HEK293T (cell line): Measurements from ENCODE around the gene RABGAP1L.

Source experiments
- CTCF ChIA-PET: fragments of 350-600 bp; formaldehyde crosslinking; extraction: SDS; loops from one replicate; lab custom pipeline; 2021; ENCODE audit warnings: antibody characterized with exemption, inconsistent platforms; lab: Yijun Ruan, JAX
- POLR2A ChIA-PET: fragments of 350-600 bp; formaldehyde crosslinking; extraction: SDS; loops from one replicate; lab custom pipeline; 2020; ENCODE audit warnings: antibody characterized with exemption, inconsistent platforms; lab: Yijun Ruan, JAX
- DNase-seq: peaks from one replicate; pipeline ENCODE4 v3.0.0; 2012; ENCODE audit warnings: mixed read lengths; ENCODE audit errors: extremely low spot score
- ARNT ChIP-seq: fragments of 450-650 bp; IDR thresholded peaks from 2 replicates; pipeline ENCODE4 v1.6.1; 2017; ENCODE audit warnings: mild to moderate bottlenecking
- BHLHE40 ChIP-seq: fragments of 450-650 bp; IDR thresholded peaks from 2 replicates; pipeline ENCODE4 v1.6.1; 2016; ENCODE audit warnings: mild to moderate bottlenecking, moderate library complexity, borderline replicate concordance
- CTBP1 ChIP-seq: fragments of 450-650 bp; IDR thresholded peaks from 2 replicates; pipeline ENCODE4 v1.6.1; 2016; ENCODE audit warnings: borderline replicate concordance
- ELF4 ChIP-seq: fragments of 450-650 bp; IDR thresholded peaks from 2 replicates; pipeline ENCODE4 v1.6.1; 2017; ENCODE audit warnings: antibody characterized with exemption
- FOXA1 ChIP-seq: fragments of 450-650 bp; IDR thresholded peaks from 2 replicates; pipeline ENCODE4 v1.6.1; 2016; ENCODE audit warnings: mild to moderate bottlenecking
- FOXK2 ChIP-seq: fragments of 450-650 bp; IDR thresholded peaks from 2 replicates; pipeline ENCODE4 v1.6.1; 2016; ENCODE audit warnings: mild to moderate bottlenecking
- FOXM1 ChIP-seq: fragments of 450-650 bp; IDR thresholded peaks from 2 replicates; pipeline ENCODE4 v1.6.1; 2017; ENCODE audit warnings: mild to moderate bottlenecking, borderline replicate concordance
- HDGF ChIP-seq: fragments of 450-650 bp; IDR thresholded peaks from 2 replicates; pipeline ENCODE4 v1.6.1; 2017; ENCODE audit warnings: antibody characterized with exemption, borderline replicate concordance
- L3MBTL2 ChIP-seq: fragments of 450-650 bp; conservative IDR thresholded peaks from 2 replicates; pipeline ENCODE4 v1.6.1; 2016; ENCODE audit warnings: mild to moderate bottlenecking
- LEF1 ChIP-seq: fragments of 450-650 bp; IDR thresholded peaks from 2 replicates; pipeline ENCODE4 v1.6.1; 2017; ENCODE audit warnings: mild to moderate bottlenecking, borderline replicate concordance
- NFRKB ChIP-seq: fragments of 450-650 bp; IDR thresholded peaks from 2 replicates; pipeline ENCODE4 v1.6.1; 2016; ENCODE audit warnings: mild to moderate bottlenecking, moderate library complexity
- SP1 ChIP-seq: fragments of 450-650 bp; IDR thresholded peaks from 2 replicates; pipeline ENCODE4 v1.6.1; 2017
- SUZ12 ChIP-seq: fragments of 450-650 bp; IDR thresholded peaks from 2 replicates; pipeline ENCODE4 v1.6.1; 2016; ENCODE audit warnings: mild to moderate bottlenecking
- TARDBP ChIP-seq: fragments of 450-650 bp; IDR thresholded peaks from 2 replicates; pipeline ENCODE4 v1.6.1; 2016
- ZNF384 ChIP-seq: fragments of 450-650 bp; IDR thresholded peaks from 2 replicates; pipeline ENCODE4 v1.6.1; 2016
- TF ChIP-seq, protein P1 (sequence below): fragments of 450-650 bp; IDR thresholded peaks from 2 replicates; pipeline ENCODE4 v1.6.1; 2016

Gene RABGAP1L

GRCh38 chr1:174209347-174210187 lies 50.2 kb downstream of the RABGAP1L start:
- TF ChIP-seq FOXA1: no peak
- no peak for TF ChIP-seq L3MBTL2
- no peak for TF ChIP-seq TARDBP
- TF ChIP-seq SP1: no peak
- TF ChIP-seq SUZ12: no peak
- CTCF ChIA-PET: no interaction called here

DNA sequence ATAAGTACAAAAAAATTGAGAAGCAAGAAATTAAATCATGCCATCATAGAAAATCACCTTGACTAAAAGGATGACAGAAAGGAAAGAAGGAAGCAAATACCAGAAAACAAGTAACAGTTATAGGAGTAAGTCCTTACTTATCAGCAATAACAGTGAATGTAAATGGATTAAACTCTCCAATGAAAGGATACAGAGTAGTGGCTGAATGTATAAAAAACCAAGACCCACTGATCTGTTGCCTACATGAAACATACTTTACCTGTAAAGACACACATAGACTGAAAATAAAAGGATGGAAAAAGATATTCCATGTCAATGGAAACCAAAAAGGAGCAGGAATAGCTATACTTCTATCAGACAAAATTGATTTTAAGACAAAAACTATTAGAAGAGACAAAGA lies 52.2 kb downstream of the RABGAP1L start:
- POLR2A ChIA-PET: no interaction called here

More at GRCh38 chr1:174209347-174210187, 50.2 kb downstream of the RABGAP1L start:
- POLR2A ChIA-PET: no interaction called here
- no peak for DNase-seq

DNA sequence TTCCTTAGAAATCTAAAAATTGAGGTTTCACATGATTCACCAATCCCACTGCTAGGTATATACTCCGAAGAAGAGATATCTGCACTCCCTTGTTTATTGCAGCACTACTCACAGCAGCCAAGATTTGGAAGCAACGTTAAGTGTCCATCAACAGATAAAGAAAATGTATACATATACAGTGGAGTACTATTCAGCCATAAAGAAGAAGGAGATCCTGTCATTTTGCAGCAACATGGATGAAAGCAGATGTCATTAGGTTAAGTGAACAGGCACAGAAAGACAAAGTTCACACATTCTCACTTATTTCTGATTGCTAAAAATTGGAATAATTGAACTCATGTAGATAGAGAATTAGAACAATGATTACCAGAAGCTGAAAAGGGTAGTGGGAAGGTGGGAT lies 56.4 kb downstream of the RABGAP1L start:
- CTCF ChIA-PET: no interaction called here

More for the DNA sequence above, 52.2 kb downstream of the RABGAP1L start:
- TF ChIP-seq FOXM1 (no peak), FOXK2 (no peak), CTBP1 (no peak), ARNT (no peak), LEF1 (no peak), SP1 (no peak)
- TF ChIP-seq, protein P1, sequence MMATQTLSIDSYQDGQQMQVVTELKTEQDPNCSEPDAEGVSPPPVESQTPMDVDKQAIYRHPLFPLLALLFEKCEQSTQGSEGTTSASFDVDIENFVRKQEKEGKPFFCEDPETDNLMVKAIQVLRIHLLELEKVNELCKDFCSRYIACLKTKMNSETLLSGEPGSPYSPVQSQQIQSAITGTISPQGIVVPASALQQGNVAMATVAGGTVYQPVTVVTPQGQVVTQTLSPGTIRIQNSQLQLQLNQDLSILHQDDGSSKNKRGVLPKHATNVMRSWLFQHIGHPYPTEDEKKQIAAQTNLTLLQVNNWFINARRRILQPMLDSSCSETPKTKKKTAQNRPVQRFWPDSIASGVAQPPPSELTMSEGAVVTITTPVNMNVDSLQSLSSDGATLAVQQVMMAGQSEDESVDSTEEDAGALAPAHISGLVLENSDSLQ: no peak
- CTCF ChIA-PET: no interaction called here
- no peak for DNase-seq

GRCh38 chr1:174217248-174217647 lies 57.9 kb downstream of the RABGAP1L start:
- POLR2A ChIA-PET: no interaction called here
- no peak for TF ChIP-seq ELF4
- TF ChIP-seq, protein P1: no peak
- no peak for TF ChIP-seq FOXK2
- no peak for TF ChIP-seq ZNF384
- no peak for TF ChIP-seq SP1
- TF ChIP-seq SUZ12: no peak
- TF ChIP-seq FOXM1: no peak
- no peak for TF ChIP-seq ARNT
- TF ChIP-seq LEF1: no peak
- TF ChIP-seq BHLHE40: no peak
- TF ChIP-seq NFRKB: no peak
- TF ChIP-seq L3MBTL2: no peak
- no peak for TF ChIP-seq FOXA1
- no peak for TF ChIP-seq TARDBP
- TF ChIP-seq HDGF: no peak
- TF ChIP-seq CTBP1: no peak
- no peak for DNase-seq
- CTCF ChIA-PET: interaction anchor here (0.6 to 1.2 kb wide), 6 partner anchors 12 to 75 kb away, joined by 3 to 5 read pairs (median 4); no protein-coding TSS in a partner anchor

More for the DNA sequence above, 56.4 kb downstream of the RABGAP1L start:
- no peak for DNase-seq
- POLR2A ChIA-PET: no interaction called here
- TF ChIP-seq ZNF384 (no peak), HDGF (no peak), NFRKB (no peak), TARDBP (no peak), CTBP1 (no peak), SP1 (no peak), LEF1 (no peak), BHLHE40 (no peak), ELF4 (no peak), SUZ12 (no peak), FOXM1 (no peak), FOXK2 (no peak)

- DNase-seq: peak; percentile 25
- TF ChIP-seq TARDBP (no peak), SUZ12 (no peak), FOXK2 (no peak), SP1 (no peak), L3MBTL2 (no peak), BHLHE40 (no peak), FOXA1 (no peak), ZNF384 (no peak), NFRKB (no peak), FOXM1 (no peak), HDGF (no peak), LEF1 (no peak), ELF4 (no peak), ARNT (no peak), CTBP1 (no peak)
- TF ChIP-seq, protein P1: no peak
- CTCF ChIA-PET: interaction anchor here (0.6 to 1.2 kb wide), 9 partner anchors 13 to 404 kb away, joined by 3 to 5 read pairs (median 4); no protein-coding TSS in a partner anchor
- POLR2A ChIA-PET: no interaction called here
Observed at GRCh38 chr1:174217787-174218574, 58.7 kb downstream of the RABGAP1L start.
